PC-3 (cell line): ENCODE results near the gene DNLZ.

Source experiments
- CTCF ChIP-seq: fragments of 300-600 bp; sonication (generic); conservative IDR thresholded peaks from 2 replicates; pipeline ENCODE4 v1.5.1; 2017; ENCODE audit warnings: antibody characterized with exemption, low read depth, mild to moderate bottlenecking, low read length
- EZH2 ChIP-seq: fragments of 300-600 bp; sonication (generic); IDR thresholded peaks from one replicate; pipeline ENCODE4 v1.6.1; 2017; ENCODE audit warnings: antibody characterized with exemption, mild to moderate bottlenecking, low read length; ENCODE audit not compliant: unreplicated experiment

GRCh38 chr9:136312009-136312375 is 51.6 kb downstream of the DNLZ start:
- no peak for TF ChIP-seq CTCF
- TF ChIP-seq EZH2 = no peak
